Measurements from ENCODE around the gene TRPM6.

DNA sequence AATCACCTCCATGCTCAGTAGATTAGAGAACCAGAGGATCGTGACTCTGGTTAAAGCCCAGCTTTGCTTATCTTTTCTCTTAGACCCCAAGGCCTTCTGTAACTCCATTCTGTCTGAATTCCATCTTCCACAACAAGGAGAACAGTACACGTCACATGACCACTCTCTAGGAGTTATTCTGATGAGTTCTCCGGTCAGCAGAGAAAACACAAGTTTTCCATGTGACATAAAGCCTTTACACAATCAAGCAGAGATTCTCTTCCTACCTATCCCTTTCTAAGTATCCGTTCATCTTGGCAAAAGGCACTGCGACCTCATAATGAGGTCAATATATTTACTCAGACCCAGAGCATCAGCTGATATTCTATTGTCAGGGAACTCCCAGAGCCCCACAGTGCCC is 112.3 kb downstream of the TRPM6 start:
- TF ChIP-seq, protein P1, sequence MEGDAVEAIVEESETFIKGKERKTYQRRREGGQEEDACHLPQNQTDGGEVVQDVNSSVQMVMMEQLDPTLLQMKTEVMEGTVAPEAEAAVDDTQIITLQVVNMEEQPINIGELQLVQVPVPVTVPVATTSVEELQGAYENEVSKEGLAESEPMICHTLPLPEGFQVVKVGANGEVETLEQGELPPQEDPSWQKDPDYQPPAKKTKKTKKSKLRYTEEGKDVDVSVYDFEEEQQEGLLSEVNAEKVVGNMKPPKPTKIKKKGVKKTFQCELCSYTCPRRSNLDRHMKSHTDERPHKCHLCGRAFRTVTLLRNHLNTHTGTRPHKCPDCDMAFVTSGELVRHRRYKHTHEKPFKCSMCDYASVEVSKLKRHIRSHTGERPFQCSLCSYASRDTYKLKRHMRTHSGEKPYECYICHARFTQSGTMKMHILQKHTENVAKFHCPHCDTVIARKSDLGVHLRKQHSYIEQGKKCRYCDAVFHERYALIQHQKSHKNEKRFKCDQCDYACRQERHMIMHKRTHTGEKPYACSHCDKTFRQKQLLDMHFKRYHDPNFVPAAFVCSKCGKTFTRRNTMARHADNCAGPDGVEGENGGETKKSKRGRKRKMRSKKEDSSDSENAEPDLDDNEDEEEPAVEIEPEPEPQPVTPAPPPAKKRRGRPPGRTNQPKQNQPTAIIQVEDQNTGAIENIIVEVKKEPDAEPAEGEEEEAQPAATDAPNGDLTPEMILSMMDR (IDR thresholded peaks at IDR 0.05) = no peak
- TF ChIP-seq JUN (CRISPR knock-in tag; IDR thresholded peaks at IDR 0.05) (no peak), ETV6 (CRISPR knock-in tag; IDR thresholded peaks at IDR 0.05) (no peak), NR1H2 (CRISPR knock-in tag; IDR thresholded peaks at IDR 0.05) (no peak), TEAD1 (CRISPR knock-in tag; IDR thresholded peaks at IDR 0.05) (no peak)
